ENCODE data around the gene JMJD6.
"Not testable (repeated sequence)": the region's sequence is repeated elsewhere in the genome, so short reads cannot be mapped to it uniquely, and the experiment has no call there.

- TF ChIP-seq CTCF, POLR2A, POLR2AphosphoS5 (IDR thresholded peaks at IDR 0.05): not testable (repeated sequence)
These were observed 16.2 kb downstream of the JMJD6 start for GRCh38 chr17:76709951-76710862.
